BLaER1 treated with 17β-estradiol and CSF1 and Interleukin-3, amounts not matched to agents 10 nM and 100 nM (cell line): ENCODE measurements around the gene DGKD.
A peak's percentile ranks its signal among the peaks of the same experiment; 100 is the strongest.
"Not testable (repeated sequence)": the region's sequence is repeated elsewhere in the genome, so short reads cannot be mapped to it uniquely, and the experiment has no call there.

Source experiments
- H3K27ac ChIP-seq, 11 experiments: shearing (Covaris generic); formaldehyde crosslinking; 2 replicates each; pipeline ENCODE4 v1.8.1; 2022
- H3K27me3 ChIP-seq, 11 experiments: shearing (Covaris generic); formaldehyde crosslinking; 2 replicates each; pipeline ENCODE4 v1.8.1; 2022
- H3K36me3 ChIP-seq, 11 experiments: shearing (Covaris generic); formaldehyde crosslinking; 2 replicates each; pipeline ENCODE4 v1.8.1; 2022
- H3K4me1 ChIP-seq, 10 experiments: shearing (Covaris generic); formaldehyde crosslinking; 2 replicates each; pipeline ENCODE4 v1.8.1; 2022
- H3K4me2 ChIP-seq, 11 experiments: shearing (Covaris generic); formaldehyde crosslinking; 2 replicates each; pipeline ENCODE4 v1.8.1; 2022
- H3K4me3 ChIP-seq, 10 experiments: shearing (Covaris generic); formaldehyde crosslinking; 2 replicates each; pipeline ENCODE4 v1.8.1; 2022
- H3K9ac ChIP-seq, 11 experiments: shearing (Covaris generic); formaldehyde crosslinking; 2 replicates each; pipeline ENCODE4 v1.8.1; 2022
- H3K9me3 ChIP-seq, 11 experiments: shearing (Covaris generic); formaldehyde crosslinking; replicated peaks in 1 of 11; 2 replicates each; pipeline ENCODE4 v1.8.1; 2022
- H4K20me1 ChIP-seq, 11 experiments: shearing (Covaris generic); formaldehyde crosslinking; 2 replicates each; pipeline ENCODE4 v1.8.1; 2022
- Cebpa-rat ChIP-seq, 11 experiments: shearing (Covaris generic); IDR thresholded peaks; 2 replicates each; pipeline ENCODE4 v1.8.1; 2022

DGKD gene

GRCh38 chr2:233369897-233370685 is 15.8 kb downstream of the DGKD start:
- Histone ChIP-seq H3K4me2 (peak overlapping the region; percentile 20 to 81 (median 60)), H3K4me3 (no peak overlapping the region), H3K27ac (peak overlapping the region in 3 of 11 experiments; percentile 23 to 49 (median 27); a peak in 1 of 22 replicates), H4K20me1 (peaks cover 33 to 100% (median 97%) of the 10 kb centered on the region in 11 experiments; a peak in 21 of 22 replicates), H3K36me3 (peaks cover 27 to 100% (median 99%) of the 10 kb centered on the region in 11 experiments), H3K9me3 (peaks cover 0 to 19% (median 0%) of the 10 kb centered on the region in 11 experiments; a peak in 8 of 22 replicates), H3K27me3 (no peaks in the 10 kb centered on the region), H3K4me1 (peaks cover 62 to 97% (median 84%) of the 10 kb centered on the region in 10 experiments), H3K9ac (peak overlapping the region in 1 of 11 experiments; percentile 24; a peak in 1 of 22 replicates)
- 0 out of 22 replicates have a peak, but pooled peaks of 1 of the 11 experiments have one; percentile 11 for TF ChIP-seq Cebpa-rat (IDR thresholded peaks at IDR 0.05)

DNA sequence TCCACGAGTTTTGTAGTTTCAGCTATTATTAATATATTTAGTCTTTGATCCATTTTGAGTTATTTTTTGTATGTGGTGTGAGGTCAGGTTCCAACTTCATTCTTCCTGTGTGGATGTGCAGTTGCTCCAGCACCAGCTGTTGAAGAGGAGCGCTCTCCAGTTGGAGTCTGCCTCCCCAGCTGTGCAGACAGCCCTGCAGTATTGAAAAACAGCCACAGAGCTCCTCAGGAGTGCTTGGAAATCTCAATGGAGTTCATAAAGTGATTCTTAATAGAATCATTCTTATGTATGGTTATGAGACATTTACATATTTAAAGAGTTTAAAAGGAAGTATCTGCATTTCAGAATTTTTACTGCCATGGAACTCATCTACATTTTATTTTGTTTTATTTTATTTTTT is 17.3 kb downstream of the DGKD start:
- no peak overlapping the region for H3K27ac ChIP-seq
- H3K4me1 ChIP-seq = peaks cover 63 to 93% (median 79%) of the 10 kb centered on the region in 10 experiments
- no peaks in the 10 kb centered on the region for H3K27me3 ChIP-seq
- TF ChIP-seq Cebpa-rat (IDR thresholded peaks at IDR 0.05) = no peak
- H3K4me2 ChIP-seq = peak overlapping the region in 2 of 11 experiments; percentile 10 to 23; a peak in 2 of 22 replicates
- peaks cover 0 to 6% (median 0%) of the 10 kb centered on the region in 11 experiments; a peak in 3 of 22 replicates for H3K9me3 ChIP-seq
- H3K9ac ChIP-seq = no peak overlapping the region
- peaks cover 24 to 100% (median 100%) of the 10 kb centered on the region in 11 experiments; a peak in 21 of 22 replicates for H4K20me1 ChIP-seq
- H3K4me3 ChIP-seq = no peak overlapping the region
- peaks cover 36 to 100% (median 99%) of the 10 kb centered on the region in 11 experiments for H3K36me3 ChIP-seq

GRCh38 chr2:233372855-233373254 is 18.6 kb downstream of the DGKD start:
- H4K20me1 ChIP-seq = peaks cover 24 to 100% (median 100%) of the 10 kb centered on the region in 11 experiments; a peak in 21 of 22 replicates
- no peak overlapping the region for H3K27ac ChIP-seq
- H3K9me3 ChIP-seq = peaks cover 0 to 5% (median 0%) of the 10 kb centered on the region in 11 experiments; a peak in 2 of 22 replicates
- H3K4me3 ChIP-seq = no peak overlapping the region
- H3K4me1 ChIP-seq = peaks cover 53 to 90% (median 74%) of the 10 kb centered on the region in 10 experiments
- no peaks in the 10 kb centered on the region for H3K27me3 ChIP-seq
- peaks cover 47 to 100% (median 99%) of the 10 kb centered on the region in 11 experiments for H3K36me3 ChIP-seq
- no peak overlapping the region for H3K9ac ChIP-seq
- 0 out of 22 replicates have a peak overlapping the region, but pooled peaks of 1 of the 11 experiments have one; percentile 23 for H3K4me2 ChIP-seq
- no peak for TF ChIP-seq Cebpa-rat (IDR thresholded peaks at IDR 0.05)

DNA sequence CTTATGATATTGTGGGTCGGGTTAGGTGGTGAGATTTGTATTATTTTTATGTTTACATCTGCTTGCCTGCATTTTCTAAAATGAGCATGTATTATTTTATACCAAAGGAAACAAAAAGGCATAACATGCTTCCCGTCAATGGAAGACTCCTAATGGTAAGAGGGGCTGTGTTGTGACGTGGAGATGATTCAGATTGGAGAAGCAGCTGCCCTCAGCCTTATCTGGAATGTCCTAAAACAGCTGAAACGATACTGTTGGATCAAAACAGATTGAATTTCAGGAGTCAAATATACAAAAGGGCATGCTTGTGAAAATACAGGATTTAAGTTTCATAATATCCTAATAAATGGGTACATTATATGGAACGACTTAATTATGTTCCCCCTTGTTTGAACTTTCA is 19.0 kb downstream of the DGKD start:
- Histone ChIP-seq H3K4me3 (no peak overlapping the region), H3K4me2 (0 out of 22 replicates have a peak overlapping the region, but pooled peaks of 1 of the 11 experiments have one; percentile 23), H3K9ac (no peak overlapping the region), H3K27me3 (no peaks in the 10 kb centered on the region), H3K27ac (no peak overlapping the region), H4K20me1 (peaks cover 24 to 100% (median 100%) of the 10 kb centered on the region in 11 experiments; a peak in 21 of 22 replicates), H3K4me1 (peaks cover 49 to 90% (median 74%) of the 10 kb centered on the region in 10 experiments), H3K36me3 (peaks cover 47 to 100% (median 98%) of the 10 kb centered on the region in 11 experiments), H3K9me3 (peaks cover 0 to 5% (median 0%) of the 10 kb centered on the region in 11 experiments; a peak in 2 of 22 replicates)
- no peak for TF ChIP-seq Cebpa-rat (IDR thresholded peaks at IDR 0.05)

- H3K9ac ChIP-seq, H3K4me3 ChIP-seq: not testable (repeated sequence)
- H3K4me1 ChIP-seq = peaks cover 45 to 90% (median 74%) of the 10 kb centered on the region in 10 experiments
Observed at GRCh38 chr2:233374776-233375175, 20.5 kb downstream of the DGKD start.

GRCh38 chr2:233375490-233376314 is 21.4 kb downstream of the DGKD start:
- peaks cover 47 to 100% (median 84%) of the 10 kb centered on the region in 11 experiments for H3K36me3 ChIP-seq
- no peak for TF ChIP-seq Cebpa-rat (IDR thresholded peaks at IDR 0.05)
- peaks cover 45 to 90% (median 74%) of the 10 kb centered on the region in 10 experiments for H3K4me1 ChIP-seq
- peaks cover 24 to 100% (median 100%) of the 10 kb centered on the region in 11 experiments; a peak in 21 of 22 replicates for H4K20me1 ChIP-seq
- no peaks in the 10 kb centered on the region for H3K27me3 ChIP-seq
- H3K27ac ChIP-seq = 0 out of 22 replicates have a peak overlapping the region, but pooled peaks of 1 of the 11 experiments have one; percentile 7
- H3K4me2 ChIP-seq = peak overlapping the region in 5 of 11 experiments; percentile 1 to 49 (median 19); a peak in 5 of 22 replicates
- H3K9me3 ChIP-seq = peaks cover 0 to 3% (median 0%) of the 10 kb centered on the region in 11 experiments; a peak in 2 of 22 replicates
- no peak overlapping the region for H3K4me3 ChIP-seq
- no peak overlapping the region for H3K9ac ChIP-seq

More at GRCh38 chr2:233374776-233375175, 20.5 kb downstream of the DGKD start:
- not testable (repeated sequence) for H3K9me3 ChIP-seq, H3K27ac ChIP-seq, H3K27me3 ChIP-seq
- H4K20me1 ChIP-seq = peaks cover 24 to 100% (median 100%) of the 10 kb centered on the region in 11 experiments; a peak in 21 of 22 replicates
- H3K4me2 ChIP-seq = peak overlapping the region in 5 of 11 experiments; percentile 14 to 49 (median 41); a peak in 9 of 22 replicates
- peaks cover 47 to 100% (median 92%) of the 10 kb centered on the region in 11 experiments for H3K36me3 ChIP-seq

- 0 out of 22 replicates have a peak, but pooled peaks cover 0 to 3% (median 0%) of the 10 kb centered on the region in 11 experiments for H3K9me3 ChIP-seq
- H3K27ac ChIP-seq = peak overlapping the region in 8 of 11 experiments; percentile 10 to 54 (median 38); a peak in 13 of 22 replicates
- H3K36me3 ChIP-seq = peaks cover 29 to 99% (median 75%) of the 10 kb centered on the region in 11 experiments
- H4K20me1 ChIP-seq = peaks cover 41 to 100% (median 100%) of the 10 kb centered on the region in 11 experiments; a peak in 21 of 22 replicates
- H3K4me1 ChIP-seq = peaks cover 59 to 97% (median 87%) of the 10 kb centered on the region in 10 experiments
- H3K27me3 ChIP-seq = no peaks in the 10 kb centered on the region
- no peak for TF ChIP-seq Cebpa-rat (IDR thresholded peaks at IDR 0.05)
- H3K4me2 ChIP-seq = peak overlapping the region; percentile 34 to 97 (median 91)
- peak overlapping the region in 5 of 11 experiments; percentile 7 to 63 (median 34); a peak in 9 of 22 replicates for H3K9ac ChIP-seq
- peak overlapping the region in 2 of 10 experiments; percentile 20 to 23; a peak in 2 of 20 replicates for H3K4me3 ChIP-seq
Observed at GRCh38 chr2:233379034-233379433, 24.7 kb downstream of the DGKD start.
